RWPE1 (cell line): ENCODE results near the gene USP3.
A peak's percentile ranks its signal among the peaks of the same experiment; 100 is the strongest.

ENCODE experiments used
- CTCF ChIA-PET: fragments of 350-600 bp; sonication (Branson Sonifier 250); formaldehyde crosslinking; extraction: SDS; loops from one replicate; lab custom pipeline; 2021; lab: Yijun Ruan, JAX
- POLR2A ChIA-PET: fragments of 400-600 bp; formaldehyde crosslinking; extraction: SDS; loops from one replicate; lab custom pipeline; 2020; ENCODE audit warnings: antibody characterized with exemption; ENCODE audit not compliant: low non-redundant PET; lab: Yijun Ruan, JAX
- DNase-seq: peaks from one replicate; pipeline ENCODE4 v3.0.0; 2012; ENCODE audit warnings: low spot score
- H3K27ac ChIP-seq: fragments of 450-650 bp; 2 replicates; pipeline ENCODE4 v1.5.1; 2017
- CTCF ChIP-seq: fragments of 450-650 bp; conservative IDR thresholded peaks from 2 replicates; pipeline ENCODE4 v1.5.1; 2017; ENCODE audit warnings: low read depth, mild to moderate bottlenecking

The USP3 gene

GRCh38 chr15:63475707-63476106 lies 28.7 kb upstream of the USP3 start:
- ChIA-PET CTCF (interaction anchor here (0.7 to 2.4 kb wide), 2 partner anchors 9 to 110 kb away, joined by 3 to 14 read pairs; no protein-coding TSS in a partner anchor), POLR2A (no interaction called here)
- DNase-seq: no peak
- no peak overlapping the region for H3K27ac ChIP-seq
- no peak for TF ChIP-seq CTCF

GRCh38 chr15:63476229-63476632 lies 28.2 kb upstream of the USP3 start:
- DNase-seq: peak; percentile 88
- peak overlapping the region; percentile 49 for H3K27ac ChIP-seq
- TF ChIP-seq CTCF: no peak
- POLR2A ChIA-PET: no interaction called here
- CTCF ChIA-PET: interaction anchor here (2.4 kb wide), 1 partner anchor 9 kb away, joined by 14 read pairs; no protein-coding TSS in a partner anchor

- DNase-seq: no peak
- CTCF ChIA-PET: interaction anchor here (0.6 kb wide), 1 partner anchor 18 kb away, joined by 4 read pairs; no protein-coding TSS in a partner anchor
- POLR2A ChIA-PET: no interaction called here
- H3K27ac ChIP-seq: no peak overlapping the region
- TF ChIP-seq CTCF: no peak
These were observed 26.1 kb upstream of the USP3 start for GRCh38 chr15:63478243-63478642.

GRCh38 chr15:63480441-63480821 lies 24.0 kb upstream of the USP3 start:
- POLR2A ChIA-PET: no interaction called here
- TF ChIP-seq CTCF: no peak
- CTCF ChIA-PET: no interaction called here
- no peak overlapping the region for H3K27ac ChIP-seq
- DNase-seq: no peak

GRCh38 chr15:63481105-63481810 lies 23.1 kb upstream of the USP3 start:
- CTCF ChIA-PET: no interaction called here

GRCh38 chr15:63482874-63483323 lies 21.5 kb upstream of the USP3 start:
- CTCF ChIA-PET: interaction anchor here (1.2 kb wide), 1 partner anchor 16 kb away, joined by 3 read pairs; no protein-coding TSS in a partner anchor
- TF ChIP-seq CTCF: no peak
- POLR2A ChIA-PET: interaction anchor here (1.1 to 1.6 kb wide), 3 partner anchors 21 to 117 kb away, joined by 3 to 4 read pairs (median 4); partner anchors contain the start of gene USP3
- H3K27ac ChIP-seq: peak overlapping the region; percentile 82
- peak; percentile 55 for DNase-seq

More at GRCh38 chr15:63481105-63481810, 23.1 kb upstream of the USP3 start:
- no peak for TF ChIP-seq CTCF
- no peak for DNase-seq
- H3K27ac ChIP-seq: no peak overlapping the region
- POLR2A ChIA-PET: interaction anchor here (1.5 kb wide), 1 partner anchor 22 kb away, joined by 4 read pairs; no protein-coding TSS in a partner anchor
